ENCODE measurements around the gene CADPS. TPM values are rescaled to one million over a fixed set of nuclear protein-coding genes. Genes with fewer than 3 reads are reported as not detected.

Gene CADPS
- total RNA-seq, 1 experiment from 2014 or later, result 0.11 TPM

GRCh38 chr3:62446337-62446940, 428.8 kb downstream of the CADPS start:
- no peak for DNase-seq (ENCODE audit: low read depth)

- DNase-seq (ENCODE audit: low read depth), result peak; percentile 18
These were observed 429.9 kb downstream of the CADPS start for GRCh38 chr3:62445275-62445674.

GRCh38 chr3:62439978-62440377, 435.2 kb downstream of the CADPS start:
- DNase-seq (ENCODE audit: low read depth), result no peak

- no peak for DNase-seq (ENCODE audit: low read depth)
These were observed 435.9 kb downstream of the CADPS start for GRCh38 chr3:62439176-62439813.

- no peak for DNase-seq (ENCODE audit: low read depth)
These were observed 438.4 kb downstream of the CADPS start for GRCh38 chr3:62436785-62437184.

- DNase-seq (ENCODE audit: low read depth), result no peak
These were observed 441.8 kb downstream of the CADPS start for GRCh38 chr3:62433396-62433795.

- DNase-seq (ENCODE audit: low read depth), result no peak
These were observed 454.0 kb downstream of the CADPS start for GRCh38 chr3:62421207-62421606.

GRCh38 chr3:62416144-62416543, 459.1 kb downstream of the CADPS start:
- no peak for DNase-seq (ENCODE audit: low read depth)

- no peak for DNase-seq (ENCODE audit: low read depth)
These were observed 459.9 kb downstream of the CADPS start for GRCh38 chr3:62415312-62415801.

GRCh38 chr3:62414786-62415185, 460.4 kb downstream of the CADPS start:
- DNase-seq (ENCODE audit: low read depth), result no peak

GRCh38 chr3:62413687-62414086, 461.5 kb downstream of the CADPS start:
- DNase-seq (ENCODE audit: low read depth), result no peak

GRCh38 chr3:62406945-62407344, 468.3 kb downstream of the CADPS start:
- no peak for DNase-seq (ENCODE audit: low read depth)

GRCh38 chr3:62405566-62405965, 469.6 kb downstream of the CADPS start:
- no peak for DNase-seq (ENCODE audit: low read depth)

GRCh38 chr3:62405135-62405534, 470.1 kb downstream of the CADPS start:
- DNase-seq (ENCODE audit: low read depth), result no peak

- no peak for DNase-seq (ENCODE audit: low read depth)
These were observed 470.9 kb downstream of the CADPS start for GRCh38 chr3:62404321-62404720.

- no peak for DNase-seq (ENCODE audit: low read depth)
These were observed 471.5 kb downstream of the CADPS start for GRCh38 chr3:62403765-62404164.

GRCh38 chr3:62392626-62393292, 482.5 kb downstream of the CADPS start:
- no peak for DNase-seq (ENCODE audit: low read depth)

GRCh38 chr3:62387251-62387650, 488.0 kb downstream of the CADPS start:
- no peak for DNase-seq (ENCODE audit: low read depth)

GRCh38 chr3:62379321-62379798, 495.9 kb downstream of the CADPS start:
- DNase-seq (ENCODE audit: low read depth), result no peak

GRCh38 chr3:62378921-62379320, 496.3 kb downstream of the CADPS start:
- no peak for DNase-seq (ENCODE audit: low read depth)

GRCh38 chr3:62378311-62378789, 496.9 kb downstream of the CADPS start:
- DNase-seq (ENCODE audit: low read depth), result no peak
